ENCODE results near the gene C19orf38.
"Not testable (repeated sequence)": the region's sequence is repeated elsewhere in the genome, so short reads cannot be mapped to it uniquely, and the experiment has no call there.

Gene C19orf38

DNA sequence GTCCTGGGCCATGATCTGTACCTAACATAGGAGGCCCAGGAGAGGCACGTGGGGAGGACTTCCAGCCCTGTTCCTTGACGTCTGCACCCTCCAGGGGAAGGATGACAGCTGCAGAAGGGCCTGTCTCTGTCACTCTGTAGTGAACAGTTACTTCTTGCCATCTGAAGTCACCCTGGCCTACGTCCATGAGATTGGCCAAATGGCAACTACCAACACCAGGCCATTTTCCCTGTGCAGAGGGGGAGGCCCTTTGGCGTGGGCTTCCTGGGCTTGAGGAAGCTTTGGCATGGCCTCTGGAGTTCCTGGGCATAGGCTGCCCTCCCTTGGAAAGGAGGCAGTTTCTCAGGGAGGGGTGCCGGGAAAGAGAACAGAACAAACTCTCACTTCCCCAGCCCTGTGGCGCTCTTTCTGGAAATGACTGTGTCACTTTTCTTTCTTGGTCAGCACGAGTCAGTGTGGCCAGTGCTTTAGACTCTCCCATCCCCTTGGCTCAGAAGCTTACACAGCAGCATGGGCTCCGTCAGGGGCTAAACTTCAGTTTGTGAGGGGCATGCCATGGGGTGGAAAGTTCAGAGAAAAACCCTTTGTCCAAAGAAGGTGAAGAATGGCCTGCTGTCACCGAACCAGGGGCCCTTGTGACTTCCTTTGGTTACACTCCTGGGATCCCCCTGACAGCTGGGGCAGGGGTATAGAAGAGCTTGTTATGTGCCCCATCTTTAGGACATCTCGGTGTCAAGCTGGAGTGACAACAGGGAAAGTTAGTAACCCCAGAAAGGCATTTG is 28.4 kb downstream of the C19orf38 start:
- DNase-seq = peak; percentile 68 to 77 (median 72)

GRCh38 chr19:10877608-10878007 is 29.4 kb downstream of the C19orf38 start:
- DNase-seq = not testable (repeated sequence)

DNA sequence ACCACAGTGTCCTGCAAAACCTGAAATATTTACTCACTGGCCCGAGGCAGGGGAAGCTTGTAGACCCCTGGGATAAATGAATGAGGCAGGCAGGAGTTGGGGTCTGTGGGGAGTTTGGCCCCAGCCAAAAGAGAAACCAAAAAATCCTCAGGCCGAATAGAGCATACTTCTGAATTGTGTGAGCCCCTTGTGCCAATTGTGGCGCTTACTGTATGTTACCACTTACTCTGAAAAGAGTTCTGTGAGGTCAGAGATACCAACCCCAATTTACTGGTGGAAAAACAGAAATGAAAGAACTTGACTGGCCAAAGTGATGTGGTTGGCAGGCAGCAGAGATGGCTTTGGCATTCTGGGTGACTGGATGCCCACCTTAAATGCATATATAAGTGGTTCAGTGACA is 30.0 kb downstream of the C19orf38 start:
- no peak for DNase-seq

- DNase-seq = no peak
Measured at GRCh38 chr19:10881403-10882107, 33.3 kb downstream of the C19orf38 start.

DNA sequence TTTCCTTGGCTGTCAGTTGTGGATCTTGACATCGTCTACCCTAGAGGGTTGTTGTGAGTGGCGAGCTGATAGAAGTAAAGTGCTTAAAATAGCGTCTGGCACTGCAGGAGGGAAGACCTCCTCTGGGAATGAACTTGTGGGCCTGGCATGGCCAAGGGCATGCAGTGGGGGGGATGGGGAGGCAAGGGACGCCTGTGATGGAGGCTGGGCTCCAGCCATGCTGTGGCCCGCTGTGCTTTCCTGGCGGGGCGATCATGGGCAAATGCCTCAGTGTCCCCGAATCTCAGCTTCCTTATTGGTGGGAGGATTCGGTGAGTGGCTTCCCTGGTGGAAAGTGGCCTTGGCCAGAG is 33.9 kb downstream of the C19orf38 start:
- no peak for DNase-seq

DNA sequence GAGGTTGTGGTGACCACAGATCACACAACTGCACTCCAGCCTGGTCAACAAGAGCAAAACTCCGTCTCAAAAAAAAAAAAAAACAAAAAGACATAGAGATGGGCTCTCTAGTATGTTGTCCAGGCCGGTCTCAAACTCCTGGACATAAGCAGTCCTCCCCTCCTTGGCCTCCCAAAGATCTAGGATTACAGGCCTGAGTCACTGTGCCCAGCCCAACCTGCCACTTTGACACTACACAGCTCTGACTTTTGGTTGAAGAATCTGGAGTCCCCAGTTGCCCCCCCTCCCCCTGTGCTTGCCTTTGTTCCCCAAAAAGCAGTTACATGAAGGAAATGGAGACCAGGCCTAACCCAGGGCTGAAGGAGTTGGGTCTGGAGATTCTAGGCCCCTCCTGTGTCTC is 36.1 kb downstream of the C19orf38 start:
- DNase-seq = peak in 1 of 4 experiments; percentile 22

GRCh38 chr19:10885201-10886169 is 37.3 kb downstream of the C19orf38 start:
- no peak for DNase-seq

DNA sequence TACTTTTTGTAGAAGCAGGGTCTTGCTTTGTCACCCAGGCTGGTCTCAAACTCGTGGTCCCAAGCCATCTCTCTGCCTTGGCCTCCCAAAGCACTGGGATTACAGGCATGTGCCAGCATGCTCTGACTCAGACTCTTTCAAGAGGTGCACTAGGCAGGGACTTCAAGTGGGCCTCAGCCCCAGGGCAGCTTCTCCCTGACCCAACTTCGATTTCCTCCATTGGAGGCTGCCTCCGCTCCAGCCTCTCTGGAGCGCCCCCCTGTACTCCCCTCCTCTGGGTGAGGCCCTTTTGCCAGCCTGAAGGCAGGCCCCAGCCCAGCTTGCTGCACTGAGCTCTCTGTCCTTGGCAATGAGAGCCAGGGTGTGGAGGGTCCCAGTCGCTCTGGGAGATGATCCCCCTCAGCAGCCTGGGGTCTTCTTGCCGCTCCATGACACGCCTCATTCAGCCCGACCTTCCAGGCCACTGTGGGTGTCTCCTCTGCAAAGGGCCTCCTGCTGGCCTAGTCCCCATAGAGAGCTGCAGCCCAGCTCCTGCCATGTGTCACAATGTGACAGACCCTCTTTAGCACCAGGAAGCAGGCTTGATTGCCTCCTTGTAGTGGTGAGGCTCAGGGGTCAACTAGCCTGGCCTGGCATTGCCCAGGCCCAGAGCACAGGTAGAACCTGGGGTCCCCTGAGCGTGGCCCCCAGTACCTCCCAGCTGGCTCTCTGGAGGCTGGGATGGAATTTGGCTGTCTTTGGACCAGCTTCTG is 39.6 kb downstream of the C19orf38 start:
- no peak for DNase-seq

- no peak for DNase-seq
Measured at GRCh38 chr19:10888421-10888866, 40.2 kb downstream of the C19orf38 start.

- no peak for DNase-seq
Measured at GRCh38 chr19:10889880-10890279, 41.7 kb downstream of the C19orf38 start.

GRCh38 chr19:10891405-10892086 is 43.3 kb downstream of the C19orf38 start:
- DNase-seq = no peak

DNA sequence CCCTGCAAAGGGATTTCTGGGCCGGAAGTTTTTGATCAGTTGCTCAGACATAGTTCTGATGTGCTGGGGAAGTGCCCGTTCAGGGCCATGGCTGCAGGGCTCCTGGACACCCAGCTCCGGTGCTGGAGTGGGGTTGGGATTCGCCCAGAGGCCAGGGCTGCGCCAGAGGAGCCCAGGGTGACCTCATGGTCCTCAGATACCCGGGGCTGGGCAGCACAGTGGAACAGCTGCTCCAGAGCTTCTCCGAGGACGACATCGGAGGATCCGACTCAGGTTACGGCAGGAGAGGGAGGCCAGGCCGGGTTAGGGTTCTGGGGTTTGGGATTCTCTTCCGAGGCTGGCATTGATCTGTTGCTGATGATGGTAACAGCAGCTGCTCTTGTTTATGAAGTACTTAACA is 44.0 kb downstream of the C19orf38 start:
- DNase-seq = no peak

DNA sequence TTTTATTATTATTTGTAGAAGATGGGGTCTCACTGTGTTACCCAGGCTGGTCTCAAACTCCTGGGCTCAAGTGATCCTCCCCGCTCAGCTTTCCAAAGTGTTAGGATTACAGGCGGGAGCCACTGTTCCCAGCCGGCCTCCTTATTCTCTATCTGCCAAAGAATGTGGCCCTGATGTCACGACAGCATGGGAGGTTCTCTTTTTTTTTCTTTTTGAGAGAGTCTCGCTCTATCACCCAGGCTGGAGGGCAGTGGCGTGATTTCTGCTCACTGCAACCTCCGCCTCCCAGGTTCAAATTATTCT is 46.6 kb downstream of the C19orf38 start:
- no peak for DNase-seq

DNA sequence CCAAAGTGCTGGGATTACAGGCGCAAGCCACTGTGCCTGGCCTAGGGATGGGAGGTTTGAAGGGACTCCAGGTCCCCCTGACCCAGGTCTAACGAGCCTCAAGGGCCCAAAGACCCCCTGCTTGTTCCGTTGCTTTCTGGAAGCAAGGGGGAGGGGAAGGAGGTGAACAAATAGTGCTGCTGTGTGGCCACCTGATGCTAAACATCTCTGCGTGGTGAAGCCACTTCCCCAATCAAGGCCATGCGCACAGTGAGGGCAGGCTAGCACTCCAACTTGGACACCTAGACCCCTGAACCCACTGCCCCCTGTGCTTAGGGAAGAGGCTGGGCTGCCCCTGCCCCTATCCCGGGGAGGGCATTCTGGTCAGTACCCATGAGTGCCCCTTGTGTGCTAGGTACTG is 47.1 kb downstream of the C19orf38 start:
- DNase-seq = no peak

- no peak for DNase-seq
Measured at GRCh38 chr19:10895920-10896319, 47.7 kb downstream of the C19orf38 start.

DNA sequence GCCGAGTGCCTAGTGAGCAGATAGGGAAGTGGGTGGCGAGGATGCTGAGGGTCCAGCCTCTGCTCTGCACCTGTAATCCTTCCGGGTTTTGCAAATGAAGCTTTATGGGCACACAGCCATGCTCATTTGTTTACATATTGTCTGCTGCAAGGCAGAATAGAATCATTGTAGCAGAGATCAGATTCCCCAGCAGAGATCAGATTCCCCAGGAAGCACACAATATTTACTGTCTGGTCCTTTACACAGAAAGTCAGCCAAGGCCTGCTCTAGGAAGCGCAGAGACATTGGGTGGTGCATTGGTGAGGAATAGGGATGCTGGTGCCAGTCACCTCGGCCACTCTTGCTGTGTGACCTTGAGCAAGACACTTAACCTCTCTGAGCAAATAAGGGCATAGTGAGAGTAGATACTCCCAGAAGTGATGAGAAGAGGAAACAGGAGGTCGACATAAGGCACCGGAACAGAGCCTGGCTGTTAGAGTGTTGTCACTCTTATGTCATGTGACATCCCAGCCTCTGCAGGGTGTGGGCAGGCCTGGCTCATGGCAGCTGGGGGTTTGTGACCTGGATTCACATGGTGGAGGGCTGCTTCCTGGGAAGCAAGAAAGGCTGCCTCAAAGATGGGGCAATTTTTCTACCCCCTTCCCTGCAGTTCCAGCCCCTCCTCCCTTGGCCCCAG is 48.8 kb downstream of the C19orf38 start:
- DNase-seq = peak; percentile 58 to 75 (median 74)

DNA sequence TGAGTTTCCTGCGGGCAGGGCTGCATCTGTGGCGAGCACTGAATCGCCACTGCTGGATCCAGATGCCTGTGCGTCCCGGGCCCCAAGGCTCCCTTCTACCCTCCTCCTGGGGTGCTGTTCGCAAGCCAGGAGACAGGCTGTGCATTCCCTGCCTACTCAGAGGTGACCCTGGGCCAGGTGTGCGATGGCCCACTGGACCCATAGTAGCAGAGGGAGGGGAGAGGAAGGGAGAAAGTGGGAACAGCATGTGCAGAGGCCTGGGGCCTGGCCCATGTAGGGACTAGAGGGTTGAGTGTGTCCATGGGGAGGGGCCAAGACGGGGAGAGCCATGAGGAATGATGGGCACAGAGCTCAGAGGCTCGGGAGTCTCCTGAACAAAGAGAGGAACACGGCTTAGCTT is 50.4 kb downstream of the C19orf38 start:
- DNase-seq = no peak

- no peak for DNase-seq
Measured at GRCh38 chr19:10899151-10899653, 51.0 kb downstream of the C19orf38 start.

DNA sequence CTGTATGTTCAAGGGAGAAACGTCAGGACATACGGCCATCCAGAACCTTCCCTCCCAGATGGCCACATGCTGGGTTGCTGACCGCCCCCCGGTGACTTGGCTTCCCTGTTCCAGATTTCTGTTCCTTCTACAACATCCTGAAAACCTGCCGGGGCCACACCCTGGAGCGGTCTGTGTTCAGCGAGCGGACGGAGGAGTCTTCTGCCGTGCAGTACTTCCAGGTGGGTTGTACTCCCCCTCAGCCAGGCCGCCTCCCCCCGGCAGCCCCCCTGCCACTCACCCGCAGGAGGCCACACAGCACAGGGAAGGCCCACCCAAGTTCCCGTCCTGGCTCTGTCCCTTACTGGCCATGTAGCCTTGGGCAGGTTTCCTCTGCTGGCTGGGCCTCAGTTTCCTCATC is 59.7 kb downstream of the C19orf38 start:
- no peak for DNase-seq

- DNase-seq = no peak
Measured at GRCh38 chr19:10908380-10908960, 60.3 kb downstream of the C19orf38 start.

All from suppressor macrophage (primary cell).